K562 (cell line): ENCODE data around the gene WDPCP. TPM values are rescaled to one million over a fixed set of nuclear protein-coding genes. Genes with fewer than 3 reads are reported as not detected.

Experiments used
- ATAC-seq: fragments of 200-7000 bp; cut with Tn5 transposase; 3 replicates; pipeline ENCODE4 v1.9.1; 2020; ENCODE audit warnings: moderate library complexity
- BruUV-seq: library from RNA; stranded (reverse); fragments of 400-500 nt; replicated peaks from 2 replicates; lab custom pipeline; 2021; lab: Mats Ljungman, UMichigan
- CTCF ChIA-PET: fragments of 300-600 bp; formaldehyde crosslinking; extraction: SDS; loops from one replicate; lab custom pipeline; 2021; ENCODE audit warnings: low intra/inter-chr PET ratio; lab: Yijun Ruan, JAX
- POLR2A ChIA-PET: fragments of 300-600, 350-650 bp; sonication (Branson Sonifier 250); formaldehyde crosslinking; extraction: SDS; loops from one replicate; lab custom pipeline; 2021; ENCODE audit warnings: antibody characterized with exemption, inconsistent platforms; lab: Yijun Ruan, JAX
- DNase-seq, 4 experiments: peaks; one replicate each; pipeline versions ENCODE4 v3.0.0 to v3.0.0-alpha.2; 2011 to 2018; ENCODE audit warnings: low spot score in 3 of 4, mixed read lengths in 3 of 4; ENCODE audit errors: extremely low read depth in 1 of 4
- FAIRE-seq: peaks from 2 replicates; lab custom pipeline; 2011; peaks lifted over from hg19 to GRCh38; lab: Jason Lieb, UNC
- H2AFZ ChIP-seq: 2 replicates; pipeline ENCODE4 v1.6.0; 2011; ENCODE audit warnings: low read depth, low read length, control low read depth, inconsistent platforms
- H3K27ac ChIP-seq: fragments of 200-600 bp; 3 replicates; pipeline ENCODE4 v1.8.0; 2011; ENCODE audit warnings: low read depth, mild to moderate bottlenecking, control low read depth, inconsistent platforms, low read length, moderate library complexity, mixed read lengths; ENCODE audit errors: extremely low read depth
- H3K27me3 ChIP-seq, 2 experiments: fragments of 300-600 bp in 1 of 2; 2 replicates in 1 of 2; 3 replicates in 1 of 2; pipeline versions ENCODE4 v1.6.0 to v1.8.0; 2011; ENCODE audit warnings: inconsistent platforms in 2 of 2, low read length in 2 of 2, mild to moderate bottlenecking in 1 of 2, mixed read lengths in 1 of 2, moderate library complexity in 1 of 2; ENCODE audit not compliant: control insufficient read depth in 2 of 2, insufficient read depth in 2 of 2
- H3K36me3 ChIP-seq: fragments of 300-600 bp; 3 replicates; pipeline ENCODE4 v1.8.0; 2011; ENCODE audit warnings: mild to moderate bottlenecking, low read length, inconsistent platforms; ENCODE audit not compliant: control insufficient read depth, insufficient read depth
- H3K4me1 ChIP-seq, 2 experiments: fragments of 200-600 bp in 1 of 2; replicated peaks in 1 of 2; 2 replicates in 1 of 2; 3 replicates in 1 of 2; pipeline versions ENCODE4 v1.5.1 to v1.8.0; 2011; ENCODE audit warnings: inconsistent platforms in 2 of 2, low read length in 2 of 2, mild to moderate bottlenecking in 1 of 2, mixed read lengths in 1 of 2, moderate library complexity in 1 of 2; ENCODE audit not compliant: control insufficient read depth in 2 of 2, insufficient read depth in 2 of 2
- H3K4me2 ChIP-seq: 2 replicates; pipeline ENCODE4 v1.6.1; 2011; ENCODE audit warnings: low read length, control low read depth, inconsistent platforms, mixed read lengths; ENCODE audit not compliant: insufficient read depth
- H3K4me3 ChIP-seq: fragments of 200-600 bp; sonication (generic), shearing (Covaris generic); 2 replicates; pipeline ENCODE4 v1.5.1; 2016; ENCODE audit warnings: control low read depth, inconsistent platforms
- H3K79me2 ChIP-seq: fragments of 200-600 bp; 3 replicates; pipeline ENCODE4 v1.8.0; 2011; ENCODE audit warnings: low read length, inconsistent platforms; ENCODE audit not compliant: control insufficient read depth, insufficient read depth
- H3K9ac ChIP-seq, 2 experiments: 2 replicates each; pipeline versions ENCODE4 v1.6.0 to v1.6.1; 2011; ENCODE audit warnings: low read depth in 2 of 2, low read length in 2 of 2, control low read depth in 1 of 2, inconsistent platforms in 1 of 2, mild to moderate bottlenecking in 1 of 2, mixed read lengths in 1 of 2; ENCODE audit not compliant: insufficient read depth in 1 of 2
- H3K9me1 ChIP-seq: one replicate; pipeline ENCODE4 v1.6.0; 2011; ENCODE audit warnings: inconsistent platforms, mild to moderate bottlenecking, low read length, moderate library complexity; ENCODE audit not compliant: control insufficient read depth, insufficient read depth
- H3K9me3 ChIP-seq: replicated peaks from 2 replicates; pipeline ENCODE4 v1.5.1; 2011; ENCODE audit warnings: low read depth, low read length, inconsistent platforms; ENCODE audit not compliant: control insufficient read depth, insufficient read depth
- H4K20me1 ChIP-seq: replicated peaks from 2 replicates; pipeline ENCODE4 v1.6.1; 2011; ENCODE audit warnings: low read length, inconsistent platforms, mixed read lengths; ENCODE audit not compliant: control insufficient read depth, insufficient read depth
- CBFA2T3 ChIP-seq: fragments of 450-650 bp; IDR thresholded peaks from 2 replicates; pipeline ENCODE4 v1.6.1; 2017
- JUND ChIP-seq, 2 experiments: IDR thresholded peaks; 2 replicates in 1 of 2; 3 replicates in 1 of 2; pipeline ENCODE4 v1.6.1; 2011; ENCODE audit warnings: borderline replicate concordance in 2 of 2, low read depth in 2 of 2, low read length in 2 of 2, improper control_type of control experiment in 1 of 2, missing biosample characterization in 1 of 2, missing genetic modification characterization in 1 of 2, missing genetic modification reagents in 1 of 2
- MBD2 ChIP-seq: sonication (generic); IDR thresholded peaks from 2 replicates; pipeline ENCODE4 v1.6.1; 2016; ENCODE audit warnings: low read depth, borderline replicate concordance
- POLR2AphosphoS2 ChIP-seq: IDR thresholded peaks from 2 replicates; pipeline ENCODE4 v1.6.1; 2012; ENCODE audit warnings: low read length, improper control_type of control experiment
- RBM22 ChIP-seq: fragments of 200-400 bp; formaldehyde crosslinking; IDR thresholded peaks from 2 replicates; pipeline ENCODE4 v1.6.1; 2018; ENCODE audit warnings: low read length, low read depth; ENCODE audit not compliant: poor library complexity, severe bottlenecking
- SMC3 ChIP-seq: conservative IDR thresholded peaks from 2 replicates; pipeline ENCODE4 v1.6.1; 2011; ENCODE audit warnings: low read depth, low read length, improper control_type of control experiment; ENCODE audit not compliant: insufficient read depth
- STAT5A ChIP-seq: IDR thresholded peaks from 2 replicates; pipeline ENCODE4 v1.6.1; 2012; ENCODE audit warnings: low read length, inconsistent platforms, borderline replicate concordance
- ZNF79 ChIP-seq: fragments of 250-450 bp; sonication (Bioruptor Pico); IDR thresholded peaks from 2 replicates; pipeline ENCODE4 v1.4.0; 2020; ENCODE audit warnings: low read depth, mild to moderate bottlenecking, moderate library complexity
- WGBS: fragments of 100-300 bp; shearing (Covaris generic); methylation state at CpG from one replicate; pipeline ENCODE4 v1.1.6; 2016; ENCODE audit warnings: low coverage, mixed read lengths; ENCODE audit not compliant: insufficient coverage; ENCODE audit errors: missing lambda C conversion rate; 5-methylcytosine and 5-hydroxymethylcytosine counted together
- in situ Hi-C: fragments of 300-500 bp; cut with MboI; formaldehyde crosslinking; loops from 4 replicates; pipeline ENCODE4 v1.15.0; 2018; ENCODE audit warnings: inconsistent platforms, mixed read lengths
- intact Hi-C: fragments of 100-400 bp; cut with micrococcal nuclease; formaldehyde crosslinking; loops from 2 replicates; pipeline ENCODE4 v1.14.2; 2022
- polyA plus RNA-seq, 8 experiments: library from polyadenylated mRNA; depleted of rRNA in 4 of 8; stranded (reverse) in 5 of 8; unstranded in 3 of 8; fragments of >200 nt; fragmentation: Nextera tagmentation in 2 of 8; fragmentation: Illumina TruSeq in 1 of 8; extraction: Ambion mirVana in 2 of 8; extraction: Trizol in 1 of 8; gene quantifications; 2 replicates each; pipeline versions ENCODE4 v1.2.1 to v1.2.3, GENCODE V29; 2011 to 2014; ENCODE audit warnings: inconsistent platforms in 1 of 8, missing spikeins in 1 of 8
- total RNA-seq, 7 experiments: library from RNA; depleted of rRNA in 6 of 7; stranded (reverse); fragments of >200 nt in 6 of 7; fragmentation: Illumina TruSeq in 2 of 7; extraction: Trizol in 2 of 7; gene quantifications; 2 replicates each; pipeline versions ENCODE4 v1.2.1 to v1.2.3, GENCODE V29; 2011 to 2021; ENCODE audit warnings: low replicate concordance in 1 of 7
- TF ChIP-seq, protein P1 (sequence below): fragments of 200-800 bp; sonication (Bioruptor generic); IDR thresholded peaks from 2 replicates; pipeline ENCODE4 v1.6.1; 2017; ENCODE audit warnings: missing genetic modification characterization, missing compliant biosample characterization
- TF ChIP-seq, protein P2 (sequence below): fragments of 450-650 bp; formaldehyde crosslinking; IDR thresholded peaks from 2 replicates; pipeline ENCODE4 v1.4.0; 2020; ENCODE audit warnings: mild to moderate bottlenecking, mixed read lengths

WDPCP gene
- total and polyA plus RNA-seq, 9 of the 15 experiments (the other 6 are each of a cell fraction or from before 2014, with no cell fraction given) = 1.4 to 6.4 (median 5.5) TPM

GRCh38 chr2:63440612-63441011 lies 147.7 kb downstream of the WDPCP start:
- DNase-seq = no peak
- in situ Hi-C loops (no loop called here), intact Hi-C loops (no loop called here)
- no peaks in the 10 kb centered on the region for H3K79me2 ChIP-seq
- ChIA-PET CTCF (interaction anchor here (0.6 kb wide), 1 partner anchor 559 kb away, joined by 6 read pairs; no protein-coding TSS in a partner anchor), POLR2A (interaction anchor here (0.6 kb wide), 1 partner anchor 36 kb away, joined by 3 read pairs; no protein-coding TSS in a partner anchor)
- no peak overlapping the region for H3K4me3 ChIP-seq
- WGBS = 29% methylated on average over 1 of the region's 1 CpG
- H3K27me3 ChIP-seq = no peaks in the 10 kb centered on the region
- no peaks in the 10 kb centered on the region for H3K9me3 ChIP-seq
- no peak overlapping the region for H3K9ac ChIP-seq
- H4K20me1 ChIP-seq = no peaks in the 10 kb centered on the region
- TF ChIP-seq, protein P1, sequence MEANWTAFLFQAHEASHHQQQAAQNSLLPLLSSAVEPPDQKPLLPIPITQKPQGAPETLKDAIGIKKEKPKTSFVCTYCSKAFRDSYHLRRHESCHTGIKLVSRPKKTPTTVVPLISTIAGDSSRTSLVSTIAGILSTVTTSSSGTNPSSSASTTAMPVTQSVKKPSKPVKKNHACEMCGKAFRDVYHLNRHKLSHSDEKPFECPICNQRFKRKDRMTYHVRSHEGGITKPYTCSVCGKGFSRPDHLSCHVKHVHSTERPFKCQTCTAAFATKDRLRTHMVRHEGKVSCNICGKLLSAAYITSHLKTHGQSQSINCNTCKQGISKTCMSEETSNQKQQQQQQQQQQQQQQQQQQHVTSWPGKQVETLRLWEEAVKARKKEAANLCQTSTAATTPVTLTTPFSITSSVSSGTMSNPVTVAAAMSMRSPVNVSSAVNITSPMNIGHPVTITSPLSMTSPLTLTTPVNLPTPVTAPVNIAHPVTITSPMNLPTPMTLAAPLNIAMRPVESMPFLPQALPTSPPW (CRISPR knock-in tag) = no peak
- TF ChIP-seq MBD2 (no peak), ZNF79 (no peak), CBFA2T3 (no peak), JUND (IDR thresholded peaks at IDR 0.05; ENCODE audit: borderline replicate concordance, low read depth, low read length) (no peak), JUND (tag; IDR thresholded peaks at IDR 0.05; ENCODE audit: borderline replicate concordance, low read depth, low read length) (no peak), SMC3 (no peak), POLR2AphosphoS2 (no peak), STAT5A (no peak), RBM22 (no peak)
- TF ChIP-seq, protein P2, sequence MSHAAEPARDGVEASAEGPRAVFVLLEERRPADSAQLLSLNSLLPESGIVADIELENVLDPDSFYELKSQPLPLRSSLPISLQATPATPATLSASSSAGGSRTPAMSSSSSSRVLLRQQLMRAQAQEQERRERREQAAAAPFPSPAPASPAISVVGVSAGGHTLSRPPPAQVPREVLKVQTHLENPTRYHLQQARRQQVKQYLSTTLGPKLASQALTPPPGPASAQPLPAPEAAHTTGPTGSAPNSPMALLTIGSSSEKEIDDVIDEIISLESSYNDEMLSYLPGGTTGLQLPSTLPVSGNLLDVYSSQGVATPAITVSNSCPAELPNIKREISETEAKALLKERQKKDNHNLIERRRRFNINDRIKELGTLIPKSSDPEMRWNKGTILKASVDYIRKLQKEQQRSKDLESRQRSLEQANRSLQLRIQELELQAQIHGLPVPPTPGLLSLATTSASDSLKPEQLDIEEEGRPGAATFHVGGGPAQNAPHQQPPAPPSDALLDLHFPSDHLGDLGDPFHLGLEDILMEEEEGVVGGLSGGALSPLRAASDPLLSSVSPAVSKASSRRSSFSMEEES (CRISPR knock-in tag) = no peak
- H3K27ac ChIP-seq = no peak overlapping the region
- no peak overlapping the region for H3K4me2 ChIP-seq
- no peaks in the 10 kb centered on the region for H3K36me3 ChIP-seq
- no peak for FAIRE-seq
- ATAC-seq = no peak
- BruUV-seq = no TSS peak
- H3K9me1 ChIP-seq = no peaks in the 10 kb centered on the region
- H2AFZ ChIP-seq = no peak overlapping the region
- no peaks in the 10 kb centered on the region for H3K4me1 ChIP-seq
